ENCODE measurements around the gene TOMM5.

- TF ChIP-seq POLR2A (IDR thresholded peaks at IDR 0.05) (no peak), CTCF (IDR thresholded peaks at IDR 0.05) (no peak), EP300 (IDR thresholded peaks at IDR 0.05; ENCODE audit: low read depth) (no peak), POLR2AphosphoS5 (IDR thresholded peaks at IDR 0.05) (no peak)
These were observed 48.9 kb downstream of the TOMM5 start for GRCh38 chr9:37543468-37543867.
